GM19351 (cell line): ENCODE data around the gene B3GALT2.
A peak's percentile ranks its signal among the peaks of the same experiment; 100 is the strongest.
"Not testable (repeated sequence)": the region's sequence is repeated elsewhere in the genome, so short reads cannot be mapped to it uniquely, and the experiment has no call there.

ENCODE experiments used
- ATAC-seq: cut with Tn5 transposase; IDR thresholded peaks from one replicate; pipeline ENCODE4 v1.9.1; 2021; ENCODE audit warnings: mild to moderate bottlenecking, moderate library complexity; ENCODE audit not compliant: unreplicated experiment

Gene B3GALT2, protein sequence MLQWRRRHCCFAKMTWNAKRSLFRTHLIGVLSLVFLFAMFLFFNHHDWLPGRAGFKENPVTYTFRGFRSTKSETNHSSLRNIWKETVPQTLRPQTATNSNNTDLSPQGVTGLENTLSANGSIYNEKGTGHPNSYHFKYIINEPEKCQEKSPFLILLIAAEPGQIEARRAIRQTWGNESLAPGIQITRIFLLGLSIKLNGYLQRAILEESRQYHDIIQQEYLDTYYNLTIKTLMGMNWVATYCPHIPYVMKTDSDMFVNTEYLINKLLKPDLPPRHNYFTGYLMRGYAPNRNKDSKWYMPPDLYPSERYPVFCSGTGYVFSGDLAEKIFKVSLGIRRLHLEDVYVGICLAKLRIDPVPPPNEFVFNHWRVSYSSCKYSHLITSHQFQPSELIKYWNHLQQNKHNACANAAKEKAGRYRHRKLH

DNA sequence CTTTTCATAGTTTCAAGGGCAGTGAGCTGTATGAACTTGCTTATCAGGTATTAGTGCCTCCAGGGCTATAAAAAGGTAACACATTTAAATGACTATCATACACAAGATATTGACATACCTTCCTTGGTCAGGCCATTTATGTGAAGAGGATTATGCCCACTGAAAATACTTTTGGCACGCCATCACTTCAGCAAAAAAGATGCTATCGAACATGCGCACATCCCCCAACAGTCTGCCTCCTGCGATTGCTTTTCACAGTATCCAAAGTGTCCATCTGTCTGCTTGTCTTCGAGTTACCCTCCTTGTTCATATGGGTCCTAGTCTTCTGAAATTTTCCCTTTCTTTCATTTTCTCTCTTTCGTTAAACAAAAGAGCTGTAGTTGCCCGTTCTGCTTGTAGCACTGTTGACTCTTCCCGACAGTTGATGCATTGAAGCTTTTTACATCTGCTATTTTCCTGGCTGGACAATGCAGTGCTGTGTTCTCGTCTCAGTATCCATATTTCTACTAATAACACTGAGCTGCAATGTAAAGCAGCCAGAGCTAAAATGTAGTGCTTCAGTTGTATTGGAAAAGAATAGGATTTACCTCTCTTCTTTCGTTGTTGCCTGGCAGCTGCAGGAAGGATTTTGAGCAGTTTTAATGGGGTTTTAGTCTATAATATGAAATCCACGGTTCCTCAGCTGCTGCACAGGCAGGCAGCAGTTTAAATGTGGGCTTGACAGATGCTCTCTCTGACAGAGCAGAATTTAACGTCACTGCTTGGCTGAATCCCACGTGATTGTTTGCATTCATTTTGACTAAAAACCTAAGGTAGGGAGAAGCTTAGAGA is at the start of gene B3GALT2:
B3GALT2 (minus strand) TSS at position 713 of the 831 bp plus-strand sequence. CDS start 5,051 bp downstream, outside the sequence.
- no peak for ATAC-seq

DNA sequence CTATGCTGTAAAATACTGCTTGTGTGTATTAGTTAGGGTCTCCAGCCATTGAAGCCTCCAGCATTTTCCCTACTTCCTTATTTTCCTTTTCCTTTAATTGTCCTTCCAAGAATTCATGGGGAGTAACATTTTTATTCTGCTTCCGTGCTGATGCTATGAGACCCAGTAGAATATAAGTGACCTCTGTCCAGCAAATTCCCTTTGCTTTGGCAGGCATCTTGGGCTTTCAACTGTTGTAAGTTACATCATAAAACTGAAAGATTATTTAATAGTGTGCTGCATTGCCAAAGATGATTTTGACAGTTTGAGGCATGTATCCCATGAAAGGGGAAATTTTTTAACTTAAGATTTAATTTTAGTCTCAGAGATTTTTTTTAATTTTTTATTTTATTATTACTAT is 48.1 kb upstream of the B3GALT2 start:
- ATAC-seq: no peak

DNA sequence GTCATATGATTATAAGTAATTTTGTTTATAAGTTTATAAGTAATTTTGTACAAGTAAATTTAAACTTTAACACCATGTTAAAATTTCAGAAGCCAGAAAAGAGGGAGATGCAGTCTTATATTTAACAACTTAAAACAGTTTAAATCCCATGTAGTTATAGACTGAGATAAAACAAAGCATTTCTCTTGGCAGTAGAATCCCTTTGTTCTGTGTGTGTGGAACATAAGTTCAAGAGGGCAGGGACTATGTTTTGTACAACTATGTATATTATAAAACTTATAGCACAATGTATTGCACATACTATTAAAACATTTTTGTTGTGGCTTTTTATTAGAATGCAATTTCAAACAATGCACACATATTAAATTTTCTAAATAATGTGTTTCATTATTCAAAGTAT is 44.7 kb upstream of the B3GALT2 start:
- not testable (repeated sequence) for ATAC-seq

DNA sequence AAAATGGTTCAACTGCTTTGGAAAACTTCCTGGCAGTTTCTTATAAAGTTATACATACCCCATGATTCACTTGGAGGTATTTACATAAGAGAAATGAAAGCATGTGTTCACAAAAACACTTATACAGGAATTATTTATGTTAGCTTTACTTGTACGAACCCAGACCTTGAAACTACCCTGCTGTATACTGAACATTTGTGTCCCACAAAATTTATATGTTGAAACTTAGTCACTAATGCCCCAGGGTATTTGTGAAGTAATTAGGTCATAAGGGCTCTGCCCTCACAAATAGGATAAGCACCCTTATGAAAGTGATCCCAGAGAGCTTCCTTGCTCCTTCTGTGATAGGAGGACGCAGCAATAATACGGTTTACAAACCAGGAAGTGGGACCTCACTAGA is 42.7 kb upstream of the B3GALT2 start:
- no peak for ATAC-seq

DNA sequence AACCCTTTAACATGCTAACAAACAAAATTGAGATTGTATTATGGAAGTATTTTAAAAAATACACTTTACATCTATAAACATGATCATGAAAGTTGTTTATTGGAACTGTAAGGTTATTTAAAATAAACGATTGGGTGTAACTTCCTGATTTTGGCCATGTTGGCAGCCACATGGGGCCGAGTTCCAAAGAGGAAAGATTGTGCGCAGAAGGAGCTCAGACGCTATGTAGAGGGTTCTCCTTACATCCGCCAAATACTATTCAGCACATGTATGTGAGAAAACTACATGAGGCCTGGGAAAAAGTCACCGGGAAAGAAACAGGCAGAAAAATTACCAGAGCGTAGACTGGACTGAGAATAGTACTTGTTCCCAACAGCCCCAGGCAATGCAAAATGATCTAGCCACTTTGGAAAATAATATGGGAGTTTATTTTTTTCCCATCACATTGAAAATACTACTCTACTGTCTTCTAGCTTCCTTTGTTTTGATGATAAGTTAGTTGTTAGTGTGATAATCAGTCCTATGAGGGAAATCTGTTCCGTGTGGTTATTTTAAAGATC is 35.7 kb upstream of the B3GALT2 start:
- no peak for ATAC-seq

DNA sequence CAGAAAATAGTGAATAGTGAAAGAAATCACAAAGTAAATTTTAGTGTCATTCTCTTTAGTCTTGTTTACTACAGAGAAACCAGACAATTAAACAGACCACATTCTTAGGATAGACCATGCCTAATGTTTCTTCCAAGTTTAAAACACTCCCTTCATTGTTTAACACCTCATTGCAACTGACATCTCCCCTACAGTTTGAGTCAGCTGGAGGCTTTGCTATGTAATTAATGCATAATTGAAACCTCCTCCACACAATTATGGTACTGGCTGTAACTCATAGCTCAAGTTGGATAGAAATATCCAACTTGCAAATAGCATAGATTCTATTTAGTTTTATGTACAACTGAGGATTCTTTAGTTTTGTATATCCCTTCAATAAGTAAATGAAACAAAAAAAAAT is 35.2 kb upstream of the B3GALT2 start:
- ATAC-seq: no peak

DNA sequence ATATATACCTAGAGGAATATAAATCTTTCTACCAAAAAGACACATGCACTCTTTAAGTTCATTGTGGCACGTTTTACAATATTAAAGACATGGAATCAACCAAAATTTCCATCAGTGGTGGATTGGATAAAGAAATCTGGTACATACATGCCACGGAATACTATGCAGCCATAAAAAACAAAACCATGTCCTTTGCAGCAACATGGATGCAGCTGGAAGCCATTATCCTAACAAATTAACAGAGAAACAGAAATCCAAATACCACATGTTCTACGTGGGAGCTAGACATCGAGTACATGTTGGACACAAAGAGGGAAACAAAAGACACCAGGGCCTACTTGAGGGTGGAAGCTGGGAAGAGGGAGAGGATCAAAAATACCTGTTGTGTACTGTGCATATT is 33.0 kb upstream of the B3GALT2 start:
- no peak for ATAC-seq

DNA sequence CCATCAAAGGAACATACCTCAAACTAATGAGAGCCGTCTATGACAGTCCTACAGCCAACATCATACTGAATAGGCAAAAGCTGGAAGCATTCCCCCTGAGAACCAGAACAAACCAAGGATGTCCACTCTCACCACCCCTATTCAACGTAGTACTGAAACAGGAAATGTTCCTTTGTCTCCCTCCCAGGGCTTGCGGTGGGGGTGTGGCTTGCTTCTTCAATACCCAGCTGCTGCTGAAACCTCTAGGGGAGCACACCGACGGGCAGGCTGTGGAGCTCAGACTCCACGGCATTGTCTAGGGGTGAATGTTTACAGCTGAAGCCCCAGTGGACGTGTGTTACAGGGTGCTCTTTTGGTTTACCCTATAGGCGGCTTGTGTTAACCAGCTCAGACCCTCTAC is 30.5 kb upstream of the B3GALT2 start:
- peak; percentile 60 for ATAC-seq

DNA sequence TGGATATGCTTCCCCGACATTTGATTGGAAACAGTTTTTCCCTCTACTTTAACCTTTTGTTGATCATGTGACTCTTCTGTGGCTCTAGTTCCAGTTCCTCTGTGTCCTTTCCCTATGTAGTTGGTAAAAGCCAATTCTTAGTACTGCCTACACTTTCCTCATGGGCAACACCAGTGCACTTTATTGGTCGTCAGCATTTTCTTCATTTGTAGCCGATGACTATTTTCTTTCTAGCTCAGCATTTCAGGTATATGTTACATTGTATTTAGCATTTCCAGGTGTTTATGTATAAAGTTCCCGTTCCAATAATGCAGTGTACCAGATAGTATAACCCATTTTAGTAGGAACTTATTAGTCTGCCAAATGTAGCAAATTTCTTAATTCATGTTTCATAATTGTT is 27.6 kb upstream of the B3GALT2 start:
- ATAC-seq: no peak

DNA sequence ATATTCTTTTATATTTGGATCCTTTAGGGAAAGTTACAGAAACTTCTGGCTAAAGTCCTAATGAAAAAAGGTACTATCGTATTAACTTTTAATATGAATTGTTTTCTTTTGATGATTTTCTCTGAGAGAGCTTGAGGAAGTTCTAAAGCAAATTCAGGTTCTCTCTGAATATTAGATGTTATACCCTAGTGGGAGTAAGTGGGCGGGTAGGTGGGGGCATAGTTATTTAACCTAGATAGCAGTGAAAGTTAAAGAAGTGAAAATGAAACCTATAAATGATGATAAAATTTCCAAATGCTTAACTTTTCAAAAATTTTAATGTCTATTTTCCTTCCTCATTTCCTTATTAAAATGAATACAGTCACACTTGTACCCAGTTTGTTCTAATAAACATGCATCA is 26.2 kb upstream of the B3GALT2 start:
- no peak for ATAC-seq

DNA sequence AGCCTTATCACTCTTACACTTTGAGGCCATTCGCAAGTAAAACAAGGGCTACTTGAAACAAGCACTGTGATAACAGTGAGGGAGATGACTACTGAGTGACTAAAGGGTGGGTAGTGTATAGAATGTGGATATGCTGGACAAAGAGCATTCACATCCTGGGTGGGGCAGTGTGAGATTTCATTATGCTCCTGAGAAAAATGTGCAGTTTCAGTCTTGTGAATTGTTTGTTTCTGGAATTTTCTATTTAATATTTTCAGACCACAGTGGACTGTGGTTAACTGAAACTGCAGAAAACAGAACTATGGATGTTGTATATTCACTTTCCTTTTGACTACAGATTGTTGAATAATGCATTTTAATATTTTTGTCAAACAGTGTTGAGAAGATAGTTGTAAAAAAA is 25.1 kb upstream of the B3GALT2 start:
- ATAC-seq: peak; percentile 81

DNA sequence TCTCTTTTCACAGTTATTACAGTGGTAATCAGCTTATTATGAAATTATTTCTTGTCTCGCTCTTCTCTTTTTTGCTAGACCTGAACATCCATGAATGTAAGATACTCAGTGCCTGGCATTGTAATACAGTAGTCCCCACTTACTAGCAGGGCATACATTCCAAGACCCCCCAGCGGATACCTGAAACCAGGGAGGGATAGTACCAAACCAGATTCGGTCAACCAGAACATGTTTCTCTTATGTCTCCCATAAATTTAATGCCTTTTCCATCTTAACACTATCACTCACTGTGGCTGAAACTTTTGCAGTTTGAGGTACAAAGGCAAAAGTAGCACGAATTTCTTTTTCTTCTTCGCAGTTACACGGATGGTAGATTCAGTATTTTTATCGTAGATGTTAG is 24.6 kb upstream of the B3GALT2 start:
- peak; percentile 4 for ATAC-seq

DNA sequence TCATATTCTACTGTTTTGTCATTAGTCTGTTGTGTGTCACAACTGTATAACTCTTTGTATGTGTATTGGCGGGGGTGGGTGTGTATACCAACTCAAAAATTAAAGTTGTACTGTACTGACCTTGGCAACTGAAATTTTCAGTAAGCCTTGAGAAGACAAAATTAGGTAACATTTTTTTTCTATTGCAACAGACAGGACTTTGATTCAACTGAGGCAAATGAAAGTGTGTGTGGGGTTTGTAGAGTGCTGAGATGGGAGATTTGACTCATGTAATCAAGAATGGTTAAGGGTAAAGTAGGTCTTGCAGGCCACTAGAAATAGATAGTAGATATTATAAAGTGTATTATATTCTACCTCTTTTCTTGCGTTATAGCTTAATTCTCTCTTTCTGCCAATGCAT is 14.6 kb upstream of the B3GALT2 start:
- no peak for ATAC-seq

DNA sequence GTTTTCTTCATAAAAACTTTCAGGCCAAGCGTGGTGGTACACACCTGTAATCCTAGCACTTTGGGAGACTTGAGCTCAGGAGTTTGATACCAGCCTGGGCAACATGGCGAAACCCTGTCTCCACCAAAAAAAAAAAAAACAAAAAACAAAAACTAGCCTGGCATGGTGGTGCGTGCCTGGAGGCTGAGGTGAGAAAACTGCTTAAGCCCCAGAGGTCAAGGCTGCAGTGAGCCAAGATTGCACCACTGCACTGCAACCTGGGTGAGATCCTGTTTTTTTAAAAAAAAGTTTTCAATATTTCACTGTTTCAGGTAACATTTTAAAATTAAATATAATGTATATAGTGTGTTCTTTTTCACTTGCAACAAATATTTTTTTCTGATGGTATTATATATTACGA is 13.5 kb upstream of the B3GALT2 start:
- no peak for ATAC-seq

DNA sequence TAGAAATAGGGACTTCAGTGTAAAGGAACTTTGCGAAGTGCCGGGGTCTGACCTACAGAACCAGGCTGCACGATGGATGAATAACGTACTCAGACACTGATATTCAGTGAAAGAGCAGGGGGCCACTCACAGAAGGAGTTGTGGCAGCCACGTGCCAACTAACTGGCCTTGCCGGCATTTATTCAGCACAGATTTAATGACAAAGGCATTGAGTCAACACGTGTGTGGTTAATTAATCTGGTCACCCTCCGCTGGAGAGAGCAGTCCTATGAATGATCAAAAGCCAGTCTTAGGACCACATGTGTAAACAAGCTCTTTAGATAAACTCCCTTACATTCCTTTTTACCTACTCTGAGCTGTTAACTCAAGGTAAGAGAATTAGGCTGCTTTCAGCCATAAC is 6.2 kb upstream of the B3GALT2 start:
- ATAC-seq: no peak

DNA sequence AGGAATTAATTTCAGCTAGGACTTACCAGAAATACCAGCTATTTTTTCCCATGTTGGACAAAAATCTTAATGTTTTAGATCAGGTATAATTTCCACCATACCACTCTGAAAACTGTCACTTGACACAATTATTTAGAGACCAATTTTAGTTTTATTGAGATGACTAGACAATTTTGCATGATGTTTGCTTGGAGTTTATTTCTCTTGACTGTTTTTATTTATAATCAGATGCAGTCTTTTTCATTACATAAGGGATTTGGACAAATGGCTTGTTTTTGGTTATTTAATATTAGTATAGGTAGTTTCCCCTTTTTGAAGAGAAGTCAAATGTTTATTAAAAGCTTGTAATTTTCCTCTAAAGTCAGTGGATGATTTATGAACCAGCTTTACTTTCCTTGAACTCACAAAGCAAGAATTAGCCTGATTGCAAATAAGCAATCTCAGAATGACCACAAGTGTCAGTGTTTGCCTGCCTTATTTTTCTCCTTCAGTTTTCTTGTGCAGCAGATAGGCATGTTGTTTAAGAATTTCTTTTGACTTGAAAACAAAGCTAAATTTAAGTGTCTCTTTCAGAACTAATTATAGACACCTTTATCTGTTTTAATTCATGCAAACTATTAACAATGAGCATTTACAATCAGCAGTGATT is 3.8 kb upstream of the B3GALT2 start:
- peak; percentile 51 for ATAC-seq

DNA sequence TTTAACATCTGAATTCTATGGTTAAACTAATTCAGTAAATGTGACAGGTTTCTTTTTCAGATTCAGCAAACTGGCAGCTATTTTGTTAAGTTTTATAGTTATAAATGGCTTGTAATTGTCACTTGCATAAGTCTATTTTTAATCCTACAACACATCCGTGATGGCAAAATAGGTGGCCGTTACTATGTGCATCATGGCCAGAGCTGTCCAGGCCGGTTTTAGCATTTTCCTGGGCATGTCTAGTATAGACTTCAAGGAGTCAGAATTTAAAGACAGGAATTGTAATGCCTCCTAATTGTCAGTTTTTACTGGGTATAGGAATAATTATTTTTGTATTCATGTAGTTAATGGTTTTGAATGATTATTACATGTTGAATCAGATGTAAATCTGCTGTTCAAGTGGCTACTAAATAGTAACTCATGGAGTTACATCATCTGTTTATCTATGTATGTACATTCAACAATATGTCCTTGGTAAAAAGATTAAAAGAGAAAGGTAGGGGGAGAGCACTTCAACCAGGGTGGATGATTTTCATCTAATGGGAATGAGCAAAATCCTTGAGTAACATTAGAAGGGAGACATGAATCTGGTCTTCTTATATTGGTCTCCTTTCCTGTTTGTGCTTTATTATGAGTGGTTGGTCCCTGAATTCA is 3.2 kb upstream of the B3GALT2 start:
- no peak for ATAC-seq

DNA sequence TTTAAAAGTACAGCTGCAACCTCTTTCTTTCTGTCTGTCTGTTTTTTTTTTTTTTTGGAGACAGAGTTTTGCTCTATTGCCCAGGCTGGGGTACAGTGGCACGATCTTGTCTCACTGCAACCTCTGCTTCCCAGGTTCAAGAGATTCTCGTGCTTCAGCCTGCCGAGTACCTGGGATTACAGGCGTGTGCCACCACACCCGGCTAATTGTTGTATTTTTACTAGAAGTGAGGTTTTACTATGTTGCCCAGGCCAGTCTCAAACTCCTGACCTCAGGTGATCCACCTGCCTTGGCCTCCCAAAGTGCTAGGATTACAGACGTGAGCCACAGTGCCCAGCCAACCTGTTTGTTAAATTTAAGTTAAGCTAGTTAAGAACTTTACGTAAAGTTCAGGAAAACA is 2.5 kb upstream of the B3GALT2 start:
- ATAC-seq: not testable (repeated sequence)

DNA sequence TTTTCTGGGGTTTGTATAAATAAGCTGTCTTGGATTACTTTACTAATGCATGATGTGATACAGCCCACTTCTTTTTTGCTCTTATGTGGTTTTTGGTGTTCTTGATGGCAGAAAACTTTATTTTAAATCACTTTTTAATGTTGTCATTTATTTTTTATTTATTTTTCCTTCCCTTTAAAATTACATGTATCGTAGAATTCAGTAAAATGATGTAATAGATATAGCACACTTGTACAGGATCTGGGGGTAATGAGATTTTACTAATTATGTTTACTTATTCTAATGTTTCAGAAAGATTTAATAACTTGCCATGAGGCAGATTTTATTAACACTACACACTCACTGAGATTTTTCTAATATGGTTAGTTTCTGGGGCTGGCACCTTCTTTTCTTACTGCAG is 701 bp upstream of the B3GALT2 start:
- ATAC-seq: no peak

DNA sequence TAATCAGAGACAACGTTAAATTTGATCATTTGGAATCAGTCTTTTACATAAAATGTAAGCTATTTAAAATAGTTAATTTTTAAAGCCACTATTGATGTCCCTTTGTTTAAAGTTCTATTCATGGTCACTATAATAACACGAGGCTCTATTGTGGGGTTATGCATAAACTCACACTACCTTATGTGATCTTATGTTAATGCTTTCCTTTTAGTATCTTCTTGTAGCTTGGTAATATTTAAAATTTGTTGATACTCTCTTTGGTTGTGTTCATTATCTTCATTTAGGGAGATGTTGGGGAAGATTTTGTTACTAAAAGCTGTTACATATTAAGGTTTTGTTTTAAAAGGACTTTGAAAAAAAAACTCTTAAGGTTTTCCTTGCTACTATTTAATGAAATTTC is 1.2 kb downstream of the B3GALT2 start:
- ATAC-seq: no peak

DNA sequence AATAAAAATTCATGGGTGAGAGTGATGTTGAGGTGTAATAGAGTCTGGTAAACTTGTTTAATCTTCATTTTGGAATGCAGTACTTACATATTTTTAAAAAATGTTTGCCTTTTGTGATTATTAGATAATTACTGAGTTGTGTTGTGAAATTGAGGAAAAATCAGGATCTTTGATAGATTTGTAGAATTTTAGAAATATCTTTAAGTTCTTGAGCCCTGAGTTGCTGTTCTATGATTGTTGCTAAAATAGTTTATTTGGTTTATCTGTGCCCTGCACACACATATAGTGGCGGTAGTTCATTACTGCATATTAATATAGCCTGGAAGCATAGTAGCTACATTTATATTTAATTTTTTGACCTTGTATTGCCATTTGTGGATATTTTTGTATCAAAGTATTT is 1.6 kb downstream of the B3GALT2 start:
- no peak for ATAC-seq
